H9 (cell line): ENCODE results near the gene AGPAT1. TPM values are rescaled to one million over a fixed set of nuclear protein-coding genes. Genes with fewer than 3 reads are reported as not detected.

Source experiments
- DNase-seq: peaks from one replicate; pipeline ENCODE4 v3.0.0-alpha.2; 2017
- H2AFZ ChIP-seq: one replicate; pipeline ENCODE4 v1.6.1; 2013; ENCODE audit warnings: mild to moderate bottlenecking, low read length, control low read depth, moderate library complexity
- H2AK5ac ChIP-seq: 2 replicates; pipeline ENCODE4 v1.6.1; 2013; ENCODE audit warnings: low read length, control low read depth, mixed read lengths; ENCODE audit not compliant: insufficient read length
- H2BK120ac ChIP-seq: one replicate; pipeline ENCODE4 v1.6.1; 2013; ENCODE audit warnings: low read depth, mild to moderate bottlenecking, low read length, control low read depth, inconsistent platforms; ENCODE audit not compliant: poor library complexity, severe bottlenecking
- H2BK12ac ChIP-seq: 2 replicates; pipeline ENCODE4 v1.6.1; 2013; ENCODE audit warnings: low read length, control low read depth, mixed read lengths, low read depth; ENCODE audit not compliant: insufficient read length
- H2BK15ac ChIP-seq: 2 replicates; pipeline ENCODE4 v1.6.1; 2013; ENCODE audit warnings: low read depth, low read length, control low read depth
- H2BK20ac ChIP-seq: one replicate; pipeline ENCODE4 v1.6.1; 2013; ENCODE audit warnings: low read depth, mild to moderate bottlenecking, low read length, control low read depth, inconsistent platforms; ENCODE audit not compliant: poor library complexity, severe bottlenecking
- H2BK5ac ChIP-seq: 2 replicates; pipeline ENCODE4 v1.6.1; 2013; ENCODE audit warnings: low read length, control low read depth, mixed read lengths; ENCODE audit not compliant: insufficient read length
- H3K14ac ChIP-seq: 2 replicates; pipeline ENCODE4 v1.6.1; 2013; ENCODE audit warnings: low read length, control low read depth; ENCODE audit not compliant: insufficient read depth
- H3K18ac ChIP-seq: 2 replicates; pipeline ENCODE4 v1.6.1; 2013; ENCODE audit warnings: low read depth, mild to moderate bottlenecking, mixed read lengths, low read length, control low read depth; ENCODE audit not compliant: insufficient read length
- H3K23ac ChIP-seq: 2 replicates; pipeline ENCODE4 v1.6.1; 2013; ENCODE audit warnings: low read length, control low read depth, mixed read lengths, low read depth; ENCODE audit not compliant: insufficient read length
- H3K23me2 ChIP-seq: 2 replicates; pipeline ENCODE4 v1.6.1; 2013; ENCODE audit warnings: low read depth, mild to moderate bottlenecking, mixed read lengths, low read length, control low read depth; ENCODE audit not compliant: insufficient read length, poor library complexity, severe bottlenecking
- H3K27ac ChIP-seq: 2 replicates; pipeline ENCODE4 v1.5.1; 2013; ENCODE audit warnings: low read length, control low read depth, mixed read lengths, low read depth; ENCODE audit not compliant: insufficient read length
- H3K27me3 ChIP-seq: 2 replicates; pipeline ENCODE4 v1.6.1; 2013; ENCODE audit warnings: low read length, control low read depth, inconsistent platforms; ENCODE audit not compliant: insufficient read depth
- H3K4ac ChIP-seq: 2 replicates; pipeline ENCODE4 v1.6.1; 2013; ENCODE audit warnings: low read depth, mild to moderate bottlenecking, control low read depth, inconsistent platforms, low read length, moderate library complexity
- H3K4me1 ChIP-seq: 2 replicates; pipeline ENCODE4 v1.6.1; 2013; ENCODE audit warnings: low read length, control low read depth, inconsistent platforms; ENCODE audit not compliant: insufficient read depth
- H3K4me2 ChIP-seq: 2 replicates; pipeline ENCODE4 v1.6.1; 2013; ENCODE audit warnings: low read length, control low read depth, mixed read lengths; ENCODE audit not compliant: insufficient read length, insufficient read depth
- H3K56ac ChIP-seq: 2 replicates; pipeline ENCODE4 v1.6.1; 2013; ENCODE audit warnings: low read depth, mild to moderate bottlenecking, mixed read lengths, low read length, control low read depth; ENCODE audit not compliant: insufficient read length
- H3K79me1 ChIP-seq: 2 replicates; pipeline ENCODE4 v1.6.1; 2013; ENCODE audit warnings: low read depth, mild to moderate bottlenecking, moderate library complexity, low read length, control low read depth, inconsistent platforms; ENCODE audit not compliant: insufficient read depth, poor library complexity, severe bottlenecking
- H3K79me2 ChIP-seq: 2 replicates; pipeline ENCODE4 v1.6.1; 2013; ENCODE audit warnings: low read length, control low read depth, inconsistent platforms; ENCODE audit not compliant: insufficient read depth
- H3K9ac ChIP-seq: 2 replicates; pipeline ENCODE4 v1.6.1; 2013; ENCODE audit warnings: low read length, control low read depth, mixed read lengths; ENCODE audit not compliant: insufficient read length; ENCODE audit errors: extremely low read depth
- H3K9me3 ChIP-seq: one replicate; pipeline ENCODE4 v1.6.1; 2013; ENCODE audit warnings: low read depth, low read length, inconsistent platforms; ENCODE audit not compliant: control insufficient read depth
- H3T11ph ChIP-seq: one replicate; pipeline ENCODE4 v1.6.1; 2013; ENCODE audit warnings: mild to moderate bottlenecking, low read length, control low read depth, inconsistent platforms
- H4K20me1 ChIP-seq: one replicate; pipeline ENCODE4 v1.6.1; 2013; ENCODE audit not compliant: control insufficient read depth, insufficient read length, insufficient read depth
- H4K5ac ChIP-seq: 2 replicates; pipeline ENCODE4 v1.6.1; 2013; ENCODE audit warnings: low read depth, mild to moderate bottlenecking, mixed read lengths, low read length, control low read depth; ENCODE audit not compliant: insufficient read length
- H4K8ac ChIP-seq: replicated peaks from 2 replicates; pipeline ENCODE4 v1.6.1; 2013; ENCODE audit warnings: low read length, control low read depth, mixed read lengths, low read depth; ENCODE audit not compliant: insufficient read length
- H4K91ac ChIP-seq: 2 replicates; pipeline ENCODE4 v1.6.1; 2013; ENCODE audit warnings: low read depth, mild to moderate bottlenecking, moderate library complexity, mixed read lengths, low read length, control low read depth; ENCODE audit not compliant: insufficient read length
- H3K27ac Mint-ChIP-seq, 3 experiments: 2 replicates in 2 of 3; 3 replicates in 1 of 3; pipeline ENCODE4 v1.8.0; 2020 to 2021; ENCODE audit warnings: mixed read lengths in 3 of 3, mild to moderate bottlenecking in 1 of 3, moderate library complexity in 1 of 3
- H3K27me3 Mint-ChIP-seq: 2 replicates; pipeline ENCODE4 v1.8.0; 2021; ENCODE audit warnings: low read depth, mild to moderate bottlenecking, moderate library complexity, mixed read lengths
- H3K36me3 Mint-ChIP-seq, 3 experiments: 2 replicates in 2 of 3; 3 replicates in 1 of 3; pipeline ENCODE4 v1.8.0; 2020 to 2021; ENCODE audit warnings: low read depth in 3 of 3, mixed read lengths in 3 of 3; ENCODE audit not compliant: insufficient read depth in 1 of 3
- H3K4me1 Mint-ChIP-seq, 2 experiments: 2 replicates each; pipeline ENCODE4 v1.8.0; 2020; ENCODE audit warnings: mixed read lengths in 2 of 2
- H3K4me3 Mint-ChIP-seq, 2 experiments: 2 replicates in 1 of 2; 3 replicates in 1 of 2; pipeline ENCODE4 v1.8.0; 2020 to 2021; ENCODE audit warnings: mild to moderate bottlenecking in 2 of 2, mixed read lengths in 2 of 2, moderate library complexity in 1 of 2
- H3K9me3 Mint-ChIP-seq, 2 experiments: 2 replicates in 1 of 2; 3 replicates in 1 of 2; pipeline ENCODE4 v1.8.0; 2020; ENCODE audit warnings: mild to moderate bottlenecking in 2 of 2, mixed read lengths in 2 of 2, moderate library complexity in 1 of 2
- CTCF ChIP-seq: fragments of 200-600 bp; sonication (generic); conservative IDR thresholded peaks from 3 replicates; pipeline ENCODE4 v1.8.0; 2021; ENCODE audit warnings: antibody characterized with exemption, mild to moderate bottlenecking
- WGBS: extraction: QIAGEN DNeasy Blood & Tissue Kit; methylation state at CpG from one replicate; pipeline ENCODE4 v1.1.7; 2013; ENCODE audit warnings: missing lambda C conversion rate, low lambda C conversion rate, mixed read lengths; ENCODE audit not compliant: insufficient read length; ENCODE audit errors: extremely low coverage; 5-methylcytosine and 5-hydroxymethylcytosine counted together
- total RNA-seq: library from RNA; stranded (reverse); gene quantifications from 2 replicates; pipeline ENCODE4 v1.2.1, GENCODE V29; 2021

Gene AGPAT1
- total RNA-seq, 1 experiment from 2014 or later: 89.5 TPM

- DNase-seq: no peak
- Histone ChIP-seq H2AK5ac (peak overlapping the region; percentile 30), H4K20me1 (no peaks in the 10 kb centered on the region), H3K18ac (peak overlapping the region; percentile 90), H3K79me1 (no peaks in the 10 kb centered on the region), H3T11ph (peak overlapping the region; percentile 76), H3K14ac (peak overlapping the region; percentile 86; the same call in 1 of the 2 replicates), H3K56ac (no peak overlapping the region), H3K27me3 (no peaks in the 10 kb centered on the region), H3K4me2 (peak overlapping the region; percentile 83), H4K8ac (no peak overlapping the region), H3K4me1 (peaks cover 7% of the 10 kb centered on the region), H2BK12ac (no peak overlapping the region), H2BK20ac (no peak overlapping the region), H4K5ac (no peak overlapping the region), H2BK5ac (peak overlapping the region; percentile 11), H3K23ac (no peak overlapping the region), H2AFZ (no peak overlapping the region), H3K27ac (peak overlapping the region; percentile 68), H4K91ac (no peak overlapping the region), H2BK15ac (no peak overlapping the region), H3K9ac (peak overlapping the region; percentile 83), H3K4ac (no peak overlapping the region; the same call in 1 of the 2 replicates), H3K9me3 (no peaks in the 10 kb centered on the region), H2BK120ac (peak overlapping the region; percentile 51), H3K79me2 (peaks cover 18% of the 10 kb centered on the region; the same call in 1 of the 2 replicates), H3K23me2 (peaks cover 22% of the 10 kb centered on the region)
- H3K4me3 Mint-ChIP-seq: peak overlapping the region; percentile 83 to 86
- peaks cover 22 to 35% (median 33%) of the 10 kb centered on the region in 3 experiments for H3K36me3 Mint-ChIP-seq
- no peaks in the 10 kb centered on the region; a peak in 1 of 5 replicates for H3K9me3 Mint-ChIP-seq
- no peaks in the 10 kb centered on the region; the same call in 1 of the 2 replicates for H3K27me3 Mint-ChIP-seq
- TF ChIP-seq CTCF: no peak
- WGBS: no CpG with 5 or more reads among the region's 5 CpGs
- H3K27ac Mint-ChIP-seq: peak overlapping the region; percentile 98
- peaks cover 40 to 47% of the 10 kb centered on the region in 2 experiments for H3K4me1 Mint-ChIP-seq
Observed at GRCh38 chr6:32176476-32177182, 745 bp upstream of the AGPAT1 start.
